HCT116 (cell line): ENCODE measurements around the gene BMP5. TPM values are rescaled to one million over a fixed set of nuclear protein-coding genes. Genes with fewer than 3 reads are reported as not detected.
A peak's percentile ranks its signal among the peaks of the same experiment; 100 is the strongest.

Experiments
- ATAC-seq: fragments of 200-7000 bp; cut with Tn5 transposase; 2 replicates; pipeline ENCODE4 v1.9.1; 2020; ENCODE audit warnings: mild to moderate bottlenecking, moderate library complexity
- BruUV-seq: library from RNA; stranded (reverse); fragments of 400-500 nt; replicated peaks from 2 replicates; lab custom pipeline; 2021; lab: Mats Ljungman, UMichigan
- CTCF ChIA-PET: fragments of 300-600 bp; sonication (Branson Sonifier 250); formaldehyde crosslinking; loops from one replicate; lab custom pipeline; 2021; ENCODE audit warnings: antibody characterized with exemption; lab: Charles Lee
- POLR2A ChIA-PET: fragments of 300-600, 350-600 bp; sonication (Branson Sonifier 250); formaldehyde crosslinking; loops from one replicate; lab custom pipeline; 2021; ENCODE audit warnings: antibody characterized with exemption; lab: Charles Lee
- RAD21 ChIA-PET, 2 experiments: fragments of 300-600 bp; sonication (Branson Sonifier 250); formaldehyde crosslinking; loops; one replicate each; lab custom pipeline; 2023; ENCODE audit warnings: low total read pairs in 2 of 2; ENCODE audit not compliant: uncharacterized antibody in 2 of 2, unreplicated experiment in 2 of 2, low non-redundant PET in 1 of 2; lab: Charles Lee
- DNase-seq: peaks from one replicate; pipeline ENCODE4 v3.0.0-alpha.2; 2010; ENCODE audit warnings: low read depth, low spot score
- H2AFZ ChIP-seq: fragments of 200-600 bp; shearing (Covaris generic), sonication (generic); 2 replicates; pipeline ENCODE4 v1.6.1; 2017; ENCODE audit warnings: low read depth, mixed run types, mixed read lengths, antibody characterized with exemption, low read length; ENCODE audit not compliant: poor library complexity, severe bottlenecking
- H3K27ac ChIP-seq: 2 replicates; pipeline ENCODE4 v1.5.1; 2012; ENCODE audit warnings: low read depth, low read length
- H3K27me3 ChIP-seq: fragments of 200-600 bp; sonication (generic); 2 replicates; pipeline ENCODE4 v1.6.1; 2016; ENCODE audit warnings: mixed run types, low read length, mixed read lengths; ENCODE audit not compliant: insufficient read depth
- H3K36me3 ChIP-seq, 2 experiments: fragments of 200-500 bp in 1 of 2; fragments of 200-600 bp in 1 of 2; sonication (Bioruptor generic) in 1 of 2; sonication (generic) in 1 of 2; 2 replicates each; pipeline versions ENCODE4 v1.5.1 to v1.6.1; 2014 to 2016; ENCODE audit warnings: low read length in 2 of 2, inconsistent platforms in 1 of 2, mixed read lengths in 1 of 2, mixed run types in 1 of 2; ENCODE audit not compliant: insufficient read depth in 2 of 2, control insufficient read depth in 1 of 2
- H3K4me1 ChIP-seq, 2 experiments: fragments of 200-600 bp in 1 of 2; sonication (generic) in 1 of 2; 2 replicates each; pipeline versions ENCODE4 v1.5.1 to v1.6.1; 2012 to 2017; ENCODE audit warnings: low read length in 2 of 2, inconsistent platforms in 1 of 2, mild to moderate bottlenecking in 1 of 2, mixed read lengths in 1 of 2, mixed run types in 1 of 2, moderate library complexity in 1 of 2; ENCODE audit not compliant: insufficient read depth in 2 of 2, control insufficient read depth in 1 of 2
- H3K4me2 ChIP-seq: fragments of 200-600 bp; sonication (generic); 2 replicates; pipeline ENCODE4 v1.6.1; 2017; ENCODE audit warnings: mixed run types, low read length, mixed read lengths
- H3K4me3 ChIP-seq, 2 experiments: fragments of 200-600 bp in 1 of 2; sonication (generic) in 1 of 2; replicated peaks in 1 of 2; 2 replicates each; pipeline ENCODE4 v1.5.1; 2011 to 2016; ENCODE audit warnings: low read length in 2 of 2, control low read depth in 1 of 2, low read depth in 1 of 2, mild to moderate bottlenecking in 1 of 2, mixed read lengths in 1 of 2, mixed run types in 1 of 2
- H3K79me2 ChIP-seq: fragments of 200-600 bp; sonication (generic); 2 replicates; pipeline ENCODE4 v1.6.1; 2017; ENCODE audit warnings: mild to moderate bottlenecking, mixed run types, low read length, moderate library complexity, mixed read lengths; ENCODE audit not compliant: insufficient read depth
- H3K9ac ChIP-seq: fragments of 200-600 bp; sonication (generic); 2 replicates; pipeline ENCODE4 v1.6.1; 2016; ENCODE audit warnings: low read length, mixed read lengths
- H3K9me2 ChIP-seq: fragments of 200-600 bp; sonication (generic), shearing (Covaris generic); 2 replicates; pipeline ENCODE4 v1.6.1; 2017; ENCODE audit warnings: mixed run types, mild to moderate bottlenecking, moderate library complexity; ENCODE audit not compliant: insufficient read depth
- H3K9me3 ChIP-seq, 2 experiments: fragments of 200-500 bp in 1 of 2; fragments of 200-600 bp in 1 of 2; sonication (Bioruptor generic) in 1 of 2; sonication (generic) in 1 of 2; 2 replicates each; pipeline ENCODE4 v1.6.1; 2014 to 2017; ENCODE audit warnings: low read length in 2 of 2, mixed read lengths in 2 of 2, inconsistent platforms in 1 of 2, low read depth in 1 of 2, mild to moderate bottlenecking in 1 of 2, mixed run types in 1 of 2, moderate library complexity in 1 of 2; ENCODE audit not compliant: control insufficient read depth in 1 of 2, insufficient read depth in 1 of 2
- H4K20me1 ChIP-seq: fragments of 200-600 bp; sonication (generic), shearing (Covaris generic); 2 replicates; pipeline ENCODE4 v1.6.1; 2017; ENCODE audit warnings: mixed run types, mild to moderate bottlenecking, moderate library complexity; ENCODE audit not compliant: insufficient read depth
- EGR1 ChIP-seq: IDR thresholded peaks from 2 replicates; pipeline ENCODE4 v1.6.1; 2012; ENCODE audit warnings: low read depth
- EZH2phosphoT487 ChIP-seq: fragments of 200-600 bp; IDR thresholded peaks from 2 replicates; pipeline ENCODE4 v1.6.1; 2018; ENCODE audit warnings: antibody characterized with exemption, borderline replicate concordance
- FOSL1 ChIP-seq: IDR thresholded peaks from 2 replicates; pipeline ENCODE4 v1.6.1; 2012; ENCODE audit warnings: low read depth
- RAD21 ChIP-seq: IDR thresholded peaks from 2 replicates; pipeline ENCODE4 v1.6.1; 2012; ENCODE audit warnings: low read depth, mild to moderate bottlenecking
- ZFX ChIP-seq: fragments of 450-650 bp; IDR thresholded peaks from 2 replicates; pipeline ENCODE4 v1.6.1; 2017
- intact Hi-C: fragments of 100-400 bp; cut with micrococcal nuclease; formaldehyde crosslinking; loops from 2 replicates; pipeline ENCODE4 v1.10.0; 2022
- total RNA-seq: library from RNA; stranded (reverse); gene quantifications from one replicate; pipeline ENCODE4 v1.2.1, GENCODE V29; 2021; ENCODE audit not compliant: unreplicated experiment
- TF ChIP-seq, protein P1 (sequence below): IDR thresholded peaks from 2 replicates; pipeline ENCODE4 v1.6.1; 2011; ENCODE audit warnings: mild to moderate bottlenecking, low read length, moderate library complexity; ENCODE audit not compliant: insufficient replicate concordance; ENCODE audit errors: extremely low read depth
- TF ChIP-seq, protein P2 (sequence below), 3 experiments: fragments of 200-600 bp in 1 of 3; sonication (generic) in 1 of 3; IDR thresholded peaks in 2 of 3; conservative IDR thresholded peaks in 1 of 3; 2 replicates each; pipeline ENCODE4 v1.5.1; 2012 to 2017; ENCODE audit warnings: low read depth in 2 of 3, low read length in 2 of 3, antibody characterized with exemption in 1 of 3, borderline replicate concordance in 1 of 3, control low read depth in 1 of 3, mild to moderate bottlenecking in 1 of 3, mixed read lengths in 1 of 3, mixed run types in 1 of 3, moderate library complexity in 1 of 3; ENCODE audit not compliant: insufficient read depth in 1 of 3

Gene BMP5
- total RNA-seq, 1 experiment from 2014 or later = not detected

DNA sequence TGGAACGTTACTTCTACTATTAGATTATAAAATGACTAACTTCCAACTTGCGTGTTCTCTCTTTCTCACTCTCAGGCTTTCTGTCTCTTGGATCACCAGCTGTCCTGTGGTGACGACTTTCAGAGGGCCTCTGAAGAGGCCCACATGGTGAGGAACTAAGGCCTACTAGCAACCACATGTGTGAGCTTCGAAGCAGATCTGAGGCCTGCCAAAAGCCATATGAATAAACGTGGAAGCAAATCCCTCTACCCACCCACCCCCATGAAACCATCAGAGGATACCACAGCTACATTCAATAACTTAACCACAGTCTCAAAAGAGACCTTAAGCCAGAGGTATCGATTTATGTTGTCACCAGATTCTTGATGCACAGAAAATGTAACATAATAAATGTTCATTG, 13.5 kb upstream of the BMP5 start:
- Histone ChIP-seq H3K27ac (no peak overlapping the region), H3K36me3 (no peaks in the 10 kb centered on the region), H3K9me3 (no peaks in the 10 kb centered on the region), H3K9ac (no peak overlapping the region), H3K4me2 (no peak overlapping the region), H4K20me1 (no peaks in the 10 kb centered on the region), H2AFZ (no peak overlapping the region), H3K4me1 (no peaks in the 10 kb centered on the region), H3K79me2 (no peaks in the 10 kb centered on the region), H3K27me3 (0 out of 2 replicates have a peak, but pooled peaks cover 8% of the 10 kb centered on the region), H3K4me3 (no peak overlapping the region), H3K9me2 (no peaks in the 10 kb centered on the region)
- TF ChIP-seq EZH2phosphoT487 (no peak), EGR1 (no peak)
- BruUV-seq = no TSS peak
- RAD21 ChIA-PET = no interaction called here
- POLR2A ChIA-PET = no interaction called here
- ATAC-seq = no peak
- CTCF ChIA-PET = no interaction called here
- no peak for DNase-seq
- intact Hi-C loops = loop anchor here (5.0 to 10.0 kb wide), 2 partner anchors 272 to 544 kb away; no protein-coding TSS in a partner anchor

DNA sequence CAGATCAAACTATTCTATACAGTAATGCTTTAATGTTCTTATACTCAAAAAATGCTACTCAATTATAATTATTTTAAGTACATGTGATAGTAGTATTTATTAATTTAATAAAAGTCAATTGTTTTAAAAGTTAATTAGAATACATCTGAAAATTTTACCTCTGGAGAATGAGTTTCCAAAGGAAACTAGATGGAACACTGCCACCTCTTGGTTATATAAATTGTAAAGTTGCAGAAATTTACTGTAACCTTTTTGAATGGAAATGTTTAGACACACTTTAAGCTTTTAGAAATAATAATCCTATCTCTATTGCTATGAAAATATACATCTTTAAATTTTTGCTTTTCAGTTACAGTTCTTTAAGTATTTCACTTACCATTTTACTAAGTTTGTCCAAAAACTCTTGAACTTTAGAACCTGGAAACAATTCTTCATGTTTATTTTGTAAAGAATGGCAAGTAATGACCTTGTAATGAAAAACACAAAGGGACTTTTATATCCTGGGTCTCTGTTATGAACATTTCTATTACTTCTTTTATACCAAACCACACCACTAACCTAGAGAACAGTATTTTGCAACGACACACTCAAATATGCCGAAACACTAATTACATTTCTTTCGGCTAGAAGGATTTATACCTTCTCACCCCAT, 10.9 kb upstream of the BMP5 start:
- intact Hi-C loops = loop anchor here (2.0 to 10.0 kb wide), 3 partner anchors 269 to 542 kb away; no protein-coding TSS in a partner anchor
- no peaks in the 10 kb centered on the region for H3K9me2 ChIP-seq
- no peak overlapping the region for H3K27ac ChIP-seq
- H4K20me1 ChIP-seq = no peaks in the 10 kb centered on the region
- no peaks in the 10 kb centered on the region for H3K36me3 ChIP-seq
- 0 out of 2 replicates have a peak, but pooled peaks cover 16% of the 10 kb centered on the region for H3K27me3 ChIP-seq
- H2AFZ ChIP-seq = no peak overlapping the region
- no peaks in the 10 kb centered on the region for H3K9me3 ChIP-seq
- no peak overlapping the region for H3K4me3 ChIP-seq
- H3K4me1 ChIP-seq = no peaks in the 10 kb centered on the region
- peak; percentile 3 for DNase-seq
- H3K9ac ChIP-seq = no peak overlapping the region
- no peak overlapping the region for H3K4me2 ChIP-seq
- ChIA-PET CTCF (interaction anchor here (0.5 to 2.2 kb wide), 6 partner anchors 8 to 441 kb away, joined by 3 to 21 read pairs (median 4); no protein-coding TSS in a partner anchor), POLR2A (no interaction called here), RAD21 (no interaction called here)
- no TSS peak for BruUV-seq
- H3K79me2 ChIP-seq = no peaks in the 10 kb centered on the region
- no peak for ATAC-seq
- no peak for TF ChIP-seq ZFX
- TF ChIP-seq, protein P1, sequence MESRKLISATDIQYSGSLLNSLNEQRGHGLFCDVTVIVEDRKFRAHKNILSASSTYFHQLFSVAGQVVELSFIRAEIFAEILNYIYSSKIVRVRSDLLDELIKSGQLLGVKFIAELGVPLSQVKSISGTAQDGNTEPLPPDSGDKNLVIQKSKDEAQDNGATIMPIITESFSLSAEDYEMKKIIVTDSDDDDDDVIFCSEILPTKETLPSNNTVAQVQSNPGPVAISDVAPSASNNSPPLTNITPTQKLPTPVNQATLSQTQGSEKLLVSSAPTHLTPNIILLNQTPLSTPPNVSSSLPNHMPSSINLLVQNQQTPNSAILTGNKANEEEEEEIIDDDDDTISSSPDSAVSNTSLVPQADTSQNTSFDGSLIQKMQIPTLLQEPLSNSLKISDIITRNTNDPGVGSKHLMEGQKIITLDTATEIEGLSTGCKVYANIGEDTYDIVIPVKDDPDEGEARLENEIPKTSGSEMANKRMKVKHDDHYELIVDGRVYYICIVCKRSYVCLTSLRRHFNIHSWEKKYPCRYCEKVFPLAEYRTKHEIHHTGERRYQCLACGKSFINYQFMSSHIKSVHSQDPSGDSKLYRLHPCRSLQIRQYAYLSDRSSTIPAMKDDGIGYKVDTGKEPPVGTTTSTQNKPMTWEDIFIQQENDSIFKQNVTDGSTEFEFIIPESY = no peak
- TF ChIP-seq RAD21 = peak; percentile 57
- TF ChIP-seq FOSL1 = no peak
- TF ChIP-seq, protein P2, sequence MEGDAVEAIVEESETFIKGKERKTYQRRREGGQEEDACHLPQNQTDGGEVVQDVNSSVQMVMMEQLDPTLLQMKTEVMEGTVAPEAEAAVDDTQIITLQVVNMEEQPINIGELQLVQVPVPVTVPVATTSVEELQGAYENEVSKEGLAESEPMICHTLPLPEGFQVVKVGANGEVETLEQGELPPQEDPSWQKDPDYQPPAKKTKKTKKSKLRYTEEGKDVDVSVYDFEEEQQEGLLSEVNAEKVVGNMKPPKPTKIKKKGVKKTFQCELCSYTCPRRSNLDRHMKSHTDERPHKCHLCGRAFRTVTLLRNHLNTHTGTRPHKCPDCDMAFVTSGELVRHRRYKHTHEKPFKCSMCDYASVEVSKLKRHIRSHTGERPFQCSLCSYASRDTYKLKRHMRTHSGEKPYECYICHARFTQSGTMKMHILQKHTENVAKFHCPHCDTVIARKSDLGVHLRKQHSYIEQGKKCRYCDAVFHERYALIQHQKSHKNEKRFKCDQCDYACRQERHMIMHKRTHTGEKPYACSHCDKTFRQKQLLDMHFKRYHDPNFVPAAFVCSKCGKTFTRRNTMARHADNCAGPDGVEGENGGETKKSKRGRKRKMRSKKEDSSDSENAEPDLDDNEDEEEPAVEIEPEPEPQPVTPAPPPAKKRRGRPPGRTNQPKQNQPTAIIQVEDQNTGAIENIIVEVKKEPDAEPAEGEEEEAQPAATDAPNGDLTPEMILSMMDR (IDR thresholded peaks at IDR 0.05 in 2 of 3, conservative IDR thresholded peaks at IDR 0.05 in 1 of 3; ENCODE audit: borderline replicate concordance in 1 of 3, insufficient read depth in 1 of 3, low read depth in 2 of 3, low read length in 2 of 3) = peak; percentile 23 to 47 (median 44); a peak in 3 of 6 replicates
